CD4-positive, alpha-beta T cell (primary cell): Measurements from ENCODE around the gene FAM50A. TPM values are rescaled to one million over a fixed set of nuclear protein-coding genes. Genes with fewer than 3 reads are reported as not detected.

ENCODE experiments used
- ATAC-seq: fragments of 200-7000 bp; cut with Tn5 transposase; one replicate; pipeline ENCODE4 v1.10.0; 2022; ENCODE audit warnings: mild to moderate bottlenecking; ENCODE audit not compliant: poor library complexity
- CTCF ChIA-PET: fragments of 350-600 bp; sonication (Branson Sonifier 250); formaldehyde crosslinking; loops from one replicate; lab custom pipeline; 2021; ENCODE audit warnings: antibody characterized with exemption, inconsistent platforms; lab: Charles Lee
- POLR2A ChIA-PET: fragments of 350-600 bp; sonication (Branson Sonifier 250); formaldehyde crosslinking; loops from one replicate; lab custom pipeline; 2021; ENCODE audit warnings: antibody characterized with exemption, inconsistent platforms; lab: Charles Lee
- DNase-seq, 14 experiments: peaks; one replicate each; pipeline ENCODE4 v3.0.0-alpha.2; 2013 to 2020; ENCODE audit warnings: mixed read lengths in 2 of 14
- H3K27ac ChIP-seq, 2 donors: one replicate each; pipeline versions ENCODE4 v1.5.1 to v1.7.0; 2013; ENCODE audit warnings: low read length in 2 of 2, low read depth in 1 of 2, mild to moderate bottlenecking in 1 of 2
- H3K27me3 ChIP-seq, 2 experiments: 1 replicate in 1 of 2; 2 replicates in 1 of 2; pipeline versions ENCODE4 v1.6.1 to v1.7.0; 2013; ENCODE audit warnings: low read length in 2 of 2, control low read depth in 1 of 2, mild to moderate bottlenecking in 1 of 2, moderate library complexity in 1 of 2; ENCODE audit not compliant: insufficient read depth in 2 of 2, control insufficient read depth in 1 of 2
- H3K36me3 ChIP-seq: one replicate; pipeline ENCODE4 v1.6.1; 2013; ENCODE audit warnings: low read length, control low read depth; ENCODE audit not compliant: insufficient read depth
- H3K4me1 ChIP-seq: one replicate; pipeline ENCODE4 v1.6.1; 2013; ENCODE audit warnings: low read length, control low read depth; ENCODE audit not compliant: insufficient read depth
- H3K4me3 ChIP-seq: one replicate; pipeline ENCODE4 v1.5.1; 2013; ENCODE audit warnings: mild to moderate bottlenecking, low read length, moderate library complexity
- H3K9me3 ChIP-seq, 2 experiments: 1 replicate in 1 of 2; 2 replicates in 1 of 2; pipeline versions ENCODE4 v1.6.1 to v1.7.0; 2013; ENCODE audit warnings: low read length in 2 of 2, mild to moderate bottlenecking in 2 of 2, control low read depth in 1 of 2, moderate library complexity in 1 of 2; ENCODE audit not compliant: control insufficient read depth in 1 of 2, insufficient read depth in 1 of 2
- H3K27ac Mint-ChIP-seq: one replicate; pipeline ENCODE4 v1.8.0; 2020; ENCODE audit warnings: mixed read lengths
- H3K27me3 Mint-ChIP-seq: one replicate; pipeline ENCODE4 v1.8.0; 2021; ENCODE audit warnings: mixed read lengths
- H3K36me3 Mint-ChIP-seq: one replicate; pipeline ENCODE4 v1.8.0; 2021; ENCODE audit warnings: low read depth, mixed read lengths
- H3K4me1 Mint-ChIP-seq: one replicate; pipeline ENCODE4 v1.8.0; 2021; ENCODE audit warnings: low read depth, mixed read lengths
- H3K4me3 Mint-ChIP-seq: one replicate; pipeline ENCODE4 v1.8.0; 2020; ENCODE audit warnings: mild to moderate bottlenecking, mixed read lengths
- H3K9me3 Mint-ChIP-seq: one replicate; pipeline ENCODE4 v1.8.0; 2020; ENCODE audit warnings: mixed read lengths
- intact Hi-C, 2 experiments: fragments of 100-400 bp; cut with DNase I in 1 of 2; cut with micrococcal nuclease in 1 of 2; formaldehyde crosslinking; loops; one replicate each; pipeline versions ENCODE4 v1.15.1 to v1.9.0; 2023 to 2025; cut with DNase I, micrococcal nuclease
- total RNA-seq, 174 experiments: library from RNA in 2 of 174; stranded (reverse) in 2 of 174; gene quantifications; one replicate each; pipeline ENCODE4 v1.2.3 and lab custom pipeline; 2021 to 2026
- TF ChIP-seq, protein P1 (sequence below): fragments of 200-600 bp; IDR thresholded peaks from one replicate; pipeline ENCODE4 v1.8.0; 2022; ENCODE audit warnings: antibody characterized with exemption, mild to moderate bottlenecking

FAM50A gene
- total RNA-seq, 2 experiments from 2014 or later: 42.3 to 49.4 TPM

DNA sequence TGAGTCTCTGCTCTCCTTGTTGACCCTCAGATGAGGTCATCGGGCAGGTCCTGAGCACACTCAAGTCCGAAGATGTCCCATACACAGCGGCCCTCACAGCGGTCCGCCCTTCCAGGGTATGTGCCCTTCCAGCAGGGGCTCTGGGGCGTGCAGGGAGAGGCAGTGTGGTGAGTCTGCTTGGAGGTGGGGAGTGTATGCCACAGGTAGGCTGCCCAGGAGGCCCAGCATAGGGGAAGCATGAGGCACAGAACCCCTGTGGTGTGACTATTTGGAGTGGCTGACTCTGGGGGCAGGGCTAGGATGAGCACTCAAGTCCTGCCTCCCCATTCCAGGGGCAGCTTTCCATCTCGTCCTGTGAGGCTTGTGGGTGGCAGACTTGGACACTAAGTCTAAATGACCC, 10.3 kb upstream of the FAM50A start:
- Histone ChIP-seq H3K4me1 (peaks cover 36% of the 10 kb centered on the region), H3K27ac (no peak overlapping the region), H3K4me3 (no peak overlapping the region), H3K36me3 (peaks cover 33% of the 10 kb centered on the region), H3K9me3 (no peaks in the 10 kb centered on the region), H3K27me3 (no peaks in the 10 kb centered on the region)
- intact Hi-C loops: loop anchor here in 1 of 2 experiments (10.0 kb wide), 1 partner anchor 51 kb away; the partner anchor contains the start of gene UBL4A
- ChIA-PET CTCF (no interaction called here), POLR2A (no interaction called here)
- H3K4me1 Mint-ChIP-seq: peaks cover 19% of the 10 kb centered on the region
- DNase-seq (no peak), ATAC-seq (no peak)
- no peaks in the 10 kb centered on the region for H3K9me3 Mint-ChIP-seq
- peaks cover 36% of the 10 kb centered on the region for H3K36me3 Mint-ChIP-seq
- TF ChIP-seq, protein P1, sequence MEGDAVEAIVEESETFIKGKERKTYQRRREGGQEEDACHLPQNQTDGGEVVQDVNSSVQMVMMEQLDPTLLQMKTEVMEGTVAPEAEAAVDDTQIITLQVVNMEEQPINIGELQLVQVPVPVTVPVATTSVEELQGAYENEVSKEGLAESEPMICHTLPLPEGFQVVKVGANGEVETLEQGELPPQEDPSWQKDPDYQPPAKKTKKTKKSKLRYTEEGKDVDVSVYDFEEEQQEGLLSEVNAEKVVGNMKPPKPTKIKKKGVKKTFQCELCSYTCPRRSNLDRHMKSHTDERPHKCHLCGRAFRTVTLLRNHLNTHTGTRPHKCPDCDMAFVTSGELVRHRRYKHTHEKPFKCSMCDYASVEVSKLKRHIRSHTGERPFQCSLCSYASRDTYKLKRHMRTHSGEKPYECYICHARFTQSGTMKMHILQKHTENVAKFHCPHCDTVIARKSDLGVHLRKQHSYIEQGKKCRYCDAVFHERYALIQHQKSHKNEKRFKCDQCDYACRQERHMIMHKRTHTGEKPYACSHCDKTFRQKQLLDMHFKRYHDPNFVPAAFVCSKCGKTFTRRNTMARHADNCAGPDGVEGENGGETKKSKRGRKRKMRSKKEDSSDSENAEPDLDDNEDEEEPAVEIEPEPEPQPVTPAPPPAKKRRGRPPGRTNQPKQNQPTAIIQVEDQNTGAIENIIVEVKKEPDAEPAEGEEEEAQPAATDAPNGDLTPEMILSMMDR: no peak
- no peaks in the 10 kb centered on the region for H3K27me3 Mint-ChIP-seq
- H3K27ac Mint-ChIP-seq: peak overlapping the region; percentile 44
- peak overlapping the region; percentile 45 for H3K4me3 Mint-ChIP-seq

DNA sequence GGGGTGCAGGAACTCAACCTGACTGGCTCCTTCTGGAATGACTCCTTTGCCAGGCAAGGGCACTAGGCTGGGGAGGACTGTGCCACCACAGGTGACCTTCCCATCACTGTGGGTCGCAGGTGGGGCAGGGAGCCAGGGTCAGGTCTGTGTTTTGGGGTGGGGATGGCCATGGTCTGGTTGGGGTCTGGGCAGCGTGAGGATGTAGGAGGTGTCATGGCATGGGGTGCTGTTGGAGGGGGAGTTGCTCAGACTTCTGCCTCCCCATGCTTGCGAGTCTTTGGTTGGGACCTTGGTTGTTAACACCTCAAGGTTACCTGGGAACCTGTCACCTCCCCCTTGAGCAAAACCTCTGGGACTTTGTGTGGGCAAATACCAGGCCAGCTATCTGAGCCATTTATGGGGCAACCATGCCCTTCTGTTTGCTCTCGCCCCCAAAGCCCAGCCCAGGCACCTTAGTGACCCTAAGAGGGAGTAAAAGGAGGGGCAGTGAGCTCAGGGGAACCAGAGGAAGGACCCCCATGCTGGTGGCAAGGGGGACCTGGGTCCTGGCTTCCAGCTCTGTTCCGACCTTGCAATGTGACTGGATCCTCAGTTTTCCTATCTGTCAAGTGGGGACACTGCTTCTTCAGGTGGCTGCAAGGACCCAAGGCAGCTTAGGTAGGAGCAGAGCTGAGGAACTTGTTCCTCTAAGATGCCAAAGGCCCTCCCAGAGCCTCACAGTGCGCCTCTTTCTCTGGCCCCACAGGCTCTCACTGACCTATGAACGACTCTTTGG, 9.4 kb upstream of the FAM50A start:
- DNase-seq (no peak), ATAC-seq (no peak)
- Mint-ChIP-seq H3K36me3 (peaks cover 36% of the 10 kb centered on the region), H3K4me1 (peaks cover 14% of the 10 kb centered on the region), H3K27me3 (no peaks in the 10 kb centered on the region), H3K27ac (no peak overlapping the region), H3K9me3 (no peaks in the 10 kb centered on the region), H3K4me3 (no peak overlapping the region)
- ChIA-PET CTCF (no interaction called here), POLR2A (no interaction called here)
- no peaks in the 10 kb centered on the region for H3K9me3 ChIP-seq
- TF ChIP-seq, protein P1: no peak
- intact Hi-C loops: loop anchor here in 1 of 2 experiments (10.0 kb wide), 1 partner anchor 50 kb away; the partner anchor contains the start of gene UBL4A
- H3K36me3 ChIP-seq: peaks cover 40% of the 10 kb centered on the region
- no peak overlapping the region for H3K4me3 ChIP-seq
- peaks cover 36% of the 10 kb centered on the region for H3K4me1 ChIP-seq
- H3K27ac ChIP-seq: no peak overlapping the region
- no peaks in the 10 kb centered on the region for H3K27me3 ChIP-seq

DNA sequence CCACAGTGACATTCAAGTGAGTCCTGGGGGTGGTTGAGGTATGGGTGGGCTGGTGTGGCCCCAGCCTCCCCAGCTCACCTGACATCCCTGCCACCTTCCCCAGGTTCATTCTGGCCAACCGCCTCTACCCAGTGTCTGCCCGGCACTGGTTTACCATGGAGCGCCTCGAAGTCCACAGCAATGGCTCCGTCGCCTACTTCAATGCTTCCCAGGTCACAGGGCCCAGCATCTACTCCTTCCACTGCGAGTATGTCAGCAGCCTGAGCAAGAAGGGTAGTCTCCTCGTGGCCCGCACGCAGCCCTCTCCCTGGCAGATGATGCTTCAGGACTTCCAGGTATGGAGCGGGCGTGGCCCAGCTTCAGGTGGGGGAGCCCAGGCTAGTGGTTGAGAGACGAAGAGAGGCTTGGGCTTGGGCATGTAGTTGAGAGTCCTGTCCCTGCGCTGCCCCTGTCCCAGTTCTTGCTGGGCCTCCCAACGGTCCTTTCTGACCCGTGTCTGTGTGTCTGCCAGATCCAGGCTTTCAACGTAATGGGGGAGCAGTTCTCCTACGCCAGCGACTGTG, 8.7 kb upstream of the FAM50A start:
- Mint-ChIP-seq H3K36me3 (peaks cover 36% of the 10 kb centered on the region), H3K27ac (no peak overlapping the region), H3K9me3 (no peaks in the 10 kb centered on the region), H3K27me3 (no peaks in the 10 kb centered on the region), H3K4me3 (peak overlapping the region; percentile 45), H3K4me1 (peaks cover 11% of the 10 kb centered on the region)
- H3K27ac ChIP-seq: no peak overlapping the region
- ATAC-seq: no peak
- no peak overlapping the region for H3K4me3 ChIP-seq
- H3K4me1 ChIP-seq: peaks cover 35% of the 10 kb centered on the region
- ChIA-PET CTCF (no interaction called here), POLR2A (no interaction called here)
- H3K36me3 ChIP-seq: peaks cover 43% of the 10 kb centered on the region
- TF ChIP-seq, protein P1: no peak
- H3K9me3 ChIP-seq: no peaks in the 10 kb centered on the region
- no peak for DNase-seq
- H3K27me3 ChIP-seq: no peaks in the 10 kb centered on the region
- intact Hi-C loops: loop anchor here in 1 of 2 experiments (10.0 kb wide), 1 partner anchor 50 kb away; the partner anchor contains the start of gene UBL4A
